Sigmoid colon (tissue), 4 donors: ENCODE data around the gene CAMSAP3.

ENCODE experiments used
- EP300 ChIP-seq, 4 donors: sonication (generic); formaldehyde crosslinking; IDR thresholded peaks; one replicate each; pipeline ENCODE4 v1.6.1; 2017; ENCODE audit warnings: antibody characterized with exemption in 4 of 4
- POLR2A ChIP-seq, 2 donors: fragments of 450-650 bp; IDR thresholded peaks; one replicate each; pipeline ENCODE4 v1.6.1; 2016; ENCODE audit warnings: antibody characterized with exemption in 2 of 2, mild to moderate bottlenecking in 2 of 2, moderate library complexity in 2 of 2
- POLR2AphosphoS5 ChIP-seq, 4 donors: sonication (generic); formaldehyde crosslinking; IDR thresholded peaks; one replicate each; pipeline ENCODE4 v1.6.1; 2017; ENCODE audit warnings: antibody characterized with exemption in 4 of 4
- TF ChIP-seq, protein P1 (sequence below), 4 experiments: fragments of 450-650 bp in 3 of 4; fragments of 200-600 bp in 1 of 4; IDR thresholded peaks; one replicate each; pipeline ENCODE4 v1.5.1; 2016 to 2019; ENCODE audit warnings: antibody characterized with exemption in 4 of 4, mild to moderate bottlenecking in 3 of 4, moderate library complexity in 2 of 4

DNA sequence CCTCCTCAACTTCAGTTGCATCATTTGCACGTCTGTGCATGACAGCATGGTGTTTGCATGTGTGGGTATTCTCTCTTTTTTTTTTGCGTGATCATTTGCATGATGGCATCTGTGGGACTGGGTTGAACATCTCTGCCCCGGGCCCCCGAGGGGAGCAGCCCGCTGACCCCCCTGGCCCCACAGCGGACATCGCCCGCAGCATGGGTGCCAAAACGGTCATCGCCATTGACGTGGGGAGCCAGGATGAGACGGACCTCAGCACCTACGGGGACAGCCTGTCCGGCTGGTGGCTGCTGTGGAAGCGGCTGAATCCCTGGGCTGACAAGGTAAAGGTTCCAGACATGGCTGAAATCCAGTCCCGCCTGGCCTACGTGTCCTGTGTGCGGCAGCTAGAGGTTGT is 37.0 kb upstream of the CAMSAP3 start:
- TF ChIP-seq, protein P1, sequence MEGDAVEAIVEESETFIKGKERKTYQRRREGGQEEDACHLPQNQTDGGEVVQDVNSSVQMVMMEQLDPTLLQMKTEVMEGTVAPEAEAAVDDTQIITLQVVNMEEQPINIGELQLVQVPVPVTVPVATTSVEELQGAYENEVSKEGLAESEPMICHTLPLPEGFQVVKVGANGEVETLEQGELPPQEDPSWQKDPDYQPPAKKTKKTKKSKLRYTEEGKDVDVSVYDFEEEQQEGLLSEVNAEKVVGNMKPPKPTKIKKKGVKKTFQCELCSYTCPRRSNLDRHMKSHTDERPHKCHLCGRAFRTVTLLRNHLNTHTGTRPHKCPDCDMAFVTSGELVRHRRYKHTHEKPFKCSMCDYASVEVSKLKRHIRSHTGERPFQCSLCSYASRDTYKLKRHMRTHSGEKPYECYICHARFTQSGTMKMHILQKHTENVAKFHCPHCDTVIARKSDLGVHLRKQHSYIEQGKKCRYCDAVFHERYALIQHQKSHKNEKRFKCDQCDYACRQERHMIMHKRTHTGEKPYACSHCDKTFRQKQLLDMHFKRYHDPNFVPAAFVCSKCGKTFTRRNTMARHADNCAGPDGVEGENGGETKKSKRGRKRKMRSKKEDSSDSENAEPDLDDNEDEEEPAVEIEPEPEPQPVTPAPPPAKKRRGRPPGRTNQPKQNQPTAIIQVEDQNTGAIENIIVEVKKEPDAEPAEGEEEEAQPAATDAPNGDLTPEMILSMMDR (IDR thresholded peaks at IDR 0.05): no peak
- TF ChIP-seq POLR2A (IDR thresholded peaks at IDR 0.05) (no peak), POLR2AphosphoS5 (IDR thresholded peaks at IDR 0.05) (no peak), EP300 (IDR thresholded peaks at IDR 0.05) (no peak)
